HEK293T (cell line): Measurements from ENCODE around the gene CCNI.

ENCODE experiments used
- CTCF ChIA-PET: fragments of 350-600 bp; formaldehyde crosslinking; extraction: SDS; loops from one replicate; lab custom pipeline; 2021; ENCODE audit warnings: antibody characterized with exemption, inconsistent platforms; lab: Yijun Ruan, JAX
- POLR2A ChIA-PET: fragments of 350-600 bp; formaldehyde crosslinking; extraction: SDS; loops from one replicate; lab custom pipeline; 2020; ENCODE audit warnings: antibody characterized with exemption, inconsistent platforms; lab: Yijun Ruan, JAX
- DNase-seq: peaks from one replicate; pipeline ENCODE4 v3.0.0; 2012; ENCODE audit warnings: mixed read lengths; ENCODE audit errors: extremely low spot score
- ARNT ChIP-seq: fragments of 450-650 bp; IDR thresholded peaks from 2 replicates; pipeline ENCODE4 v1.6.1; 2017; ENCODE audit warnings: mild to moderate bottlenecking
- BHLHE40 ChIP-seq: fragments of 450-650 bp; IDR thresholded peaks from 2 replicates; pipeline ENCODE4 v1.6.1; 2016; ENCODE audit warnings: mild to moderate bottlenecking, moderate library complexity, borderline replicate concordance
- CTBP1 ChIP-seq: fragments of 450-650 bp; IDR thresholded peaks from 2 replicates; pipeline ENCODE4 v1.6.1; 2016; ENCODE audit warnings: borderline replicate concordance
- ELF4 ChIP-seq: fragments of 450-650 bp; IDR thresholded peaks from 2 replicates; pipeline ENCODE4 v1.6.1; 2017; ENCODE audit warnings: antibody characterized with exemption
- FOXA1 ChIP-seq: fragments of 450-650 bp; IDR thresholded peaks from 2 replicates; pipeline ENCODE4 v1.6.1; 2016; ENCODE audit warnings: mild to moderate bottlenecking
- FOXK2 ChIP-seq: fragments of 450-650 bp; IDR thresholded peaks from 2 replicates; pipeline ENCODE4 v1.6.1; 2016; ENCODE audit warnings: mild to moderate bottlenecking
- FOXM1 ChIP-seq: fragments of 450-650 bp; IDR thresholded peaks from 2 replicates; pipeline ENCODE4 v1.6.1; 2017; ENCODE audit warnings: mild to moderate bottlenecking, borderline replicate concordance
- HDGF ChIP-seq: fragments of 450-650 bp; IDR thresholded peaks from 2 replicates; pipeline ENCODE4 v1.6.1; 2017; ENCODE audit warnings: antibody characterized with exemption, borderline replicate concordance
- L3MBTL2 ChIP-seq: fragments of 450-650 bp; conservative IDR thresholded peaks from 2 replicates; pipeline ENCODE4 v1.6.1; 2016; ENCODE audit warnings: mild to moderate bottlenecking
- LEF1 ChIP-seq: fragments of 450-650 bp; IDR thresholded peaks from 2 replicates; pipeline ENCODE4 v1.6.1; 2017; ENCODE audit warnings: mild to moderate bottlenecking, borderline replicate concordance
- NFRKB ChIP-seq: fragments of 450-650 bp; IDR thresholded peaks from 2 replicates; pipeline ENCODE4 v1.6.1; 2016; ENCODE audit warnings: mild to moderate bottlenecking, moderate library complexity
- SP1 ChIP-seq: fragments of 450-650 bp; IDR thresholded peaks from 2 replicates; pipeline ENCODE4 v1.6.1; 2017
- SUZ12 ChIP-seq: fragments of 450-650 bp; IDR thresholded peaks from 2 replicates; pipeline ENCODE4 v1.6.1; 2016; ENCODE audit warnings: mild to moderate bottlenecking
- TARDBP ChIP-seq: fragments of 450-650 bp; IDR thresholded peaks from 2 replicates; pipeline ENCODE4 v1.6.1; 2016
- ZNF384 ChIP-seq: fragments of 450-650 bp; IDR thresholded peaks from 2 replicates; pipeline ENCODE4 v1.6.1; 2016
- TF ChIP-seq, protein P1 (sequence below): fragments of 450-650 bp; IDR thresholded peaks from 2 replicates; pipeline ENCODE4 v1.6.1; 2016

Gene CCNI

DNA sequence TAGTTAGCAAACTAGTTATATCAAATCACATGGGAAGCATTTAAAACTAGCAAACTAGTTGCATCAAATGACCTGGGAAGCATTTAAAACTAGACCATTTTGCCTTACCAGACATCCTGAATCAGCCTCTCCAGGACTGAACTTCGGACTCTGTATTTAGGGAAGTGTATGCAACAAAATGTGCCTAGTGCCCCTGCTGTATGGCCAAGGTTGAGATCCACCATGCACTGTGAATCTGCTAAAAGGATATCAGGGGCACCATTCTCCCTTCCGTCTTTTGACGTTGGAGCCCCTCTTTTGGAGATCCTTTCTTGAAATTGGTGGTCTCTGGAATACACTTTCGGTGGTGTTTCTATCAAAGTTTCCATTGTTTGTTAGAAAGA is 49.5 kb downstream of the CCNI start:
- ChIA-PET CTCF (no interaction called here), POLR2A (no interaction called here)
- DNase-seq: no peak
- TF ChIP-seq HDGF: no peak
- TF ChIP-seq L3MBTL2: no peak
- no peak for TF ChIP-seq SP1
- TF ChIP-seq, protein P1, sequence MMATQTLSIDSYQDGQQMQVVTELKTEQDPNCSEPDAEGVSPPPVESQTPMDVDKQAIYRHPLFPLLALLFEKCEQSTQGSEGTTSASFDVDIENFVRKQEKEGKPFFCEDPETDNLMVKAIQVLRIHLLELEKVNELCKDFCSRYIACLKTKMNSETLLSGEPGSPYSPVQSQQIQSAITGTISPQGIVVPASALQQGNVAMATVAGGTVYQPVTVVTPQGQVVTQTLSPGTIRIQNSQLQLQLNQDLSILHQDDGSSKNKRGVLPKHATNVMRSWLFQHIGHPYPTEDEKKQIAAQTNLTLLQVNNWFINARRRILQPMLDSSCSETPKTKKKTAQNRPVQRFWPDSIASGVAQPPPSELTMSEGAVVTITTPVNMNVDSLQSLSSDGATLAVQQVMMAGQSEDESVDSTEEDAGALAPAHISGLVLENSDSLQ: no peak
- TF ChIP-seq ZNF384: no peak
- no peak for TF ChIP-seq FOXK2
- no peak for TF ChIP-seq ARNT
- TF ChIP-seq CTBP1: no peak
- TF ChIP-seq BHLHE40: no peak
- TF ChIP-seq FOXA1: no peak
- TF ChIP-seq ELF4: no peak
- TF ChIP-seq TARDBP: no peak
- no peak for TF ChIP-seq FOXM1

DNA sequence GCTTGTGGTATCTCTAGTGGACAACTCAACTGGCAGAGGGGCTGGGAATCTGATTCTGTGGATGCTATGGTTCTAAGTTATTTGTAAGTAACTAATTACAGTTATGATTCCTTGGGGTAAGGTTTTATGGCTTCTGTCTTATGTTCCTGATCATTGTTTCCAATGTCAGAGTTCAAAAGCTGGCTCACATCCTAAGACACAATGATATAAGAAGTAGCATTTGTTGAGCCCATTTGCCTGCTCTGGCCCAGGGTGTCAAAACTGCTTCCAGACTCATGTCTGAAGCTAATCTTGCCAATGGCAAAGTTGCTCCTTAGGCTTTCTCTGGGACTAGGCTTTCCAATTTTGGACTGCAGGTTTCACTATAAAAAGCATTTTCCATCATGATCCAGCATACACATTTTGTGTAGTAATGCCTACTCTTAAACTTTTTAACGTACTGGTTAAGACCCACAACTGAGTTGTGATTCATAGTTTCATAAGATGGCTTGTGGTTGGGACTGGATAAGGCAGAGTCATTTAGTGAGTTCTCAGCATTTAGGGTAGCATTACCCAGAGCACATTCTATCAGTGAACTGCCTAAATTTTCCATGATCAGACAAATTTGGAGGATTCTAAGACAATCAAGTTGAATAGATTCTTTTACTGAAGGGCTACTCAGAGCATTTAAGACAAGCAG is 50.0 kb downstream of the CCNI start:
- ChIA-PET POLR2A (no interaction called here), CTCF (no interaction called here)
- TF ChIP-seq CTBP1 (no peak), ARNT (no peak), HDGF (no peak), TARDBP (no peak), NFRKB (no peak), SP1 (no peak), SUZ12 (no peak)
- TF ChIP-seq, protein P1: no peak
- DNase-seq: no peak

DNA sequence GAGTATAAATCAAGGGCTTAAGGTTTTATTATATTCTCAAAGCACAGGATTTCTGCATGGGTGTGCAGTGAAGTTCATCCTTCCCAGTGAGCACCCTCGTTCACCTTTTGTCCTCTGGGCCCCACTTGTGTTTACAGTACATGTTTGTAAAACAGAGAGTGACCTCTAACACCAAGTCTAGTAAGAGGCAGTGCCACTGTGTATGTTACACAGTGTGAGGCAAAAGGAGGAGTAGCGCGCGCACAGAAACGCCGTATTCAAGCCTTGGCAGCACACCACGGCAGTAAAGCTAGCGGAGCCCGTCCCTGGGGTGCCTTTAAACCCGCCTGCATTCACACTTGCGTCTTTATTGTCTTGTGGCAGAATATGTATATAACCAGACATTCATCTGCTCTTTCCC is 51.9 kb downstream of the CCNI start:
- ChIA-PET POLR2A (no interaction called here), CTCF (no interaction called here)
- DNase-seq: no peak
- TF ChIP-seq HDGF (no peak), FOXM1 (no peak), NFRKB (no peak), FOXK2 (no peak), TARDBP (no peak), CTBP1 (no peak), SP1 (no peak)

DNA sequence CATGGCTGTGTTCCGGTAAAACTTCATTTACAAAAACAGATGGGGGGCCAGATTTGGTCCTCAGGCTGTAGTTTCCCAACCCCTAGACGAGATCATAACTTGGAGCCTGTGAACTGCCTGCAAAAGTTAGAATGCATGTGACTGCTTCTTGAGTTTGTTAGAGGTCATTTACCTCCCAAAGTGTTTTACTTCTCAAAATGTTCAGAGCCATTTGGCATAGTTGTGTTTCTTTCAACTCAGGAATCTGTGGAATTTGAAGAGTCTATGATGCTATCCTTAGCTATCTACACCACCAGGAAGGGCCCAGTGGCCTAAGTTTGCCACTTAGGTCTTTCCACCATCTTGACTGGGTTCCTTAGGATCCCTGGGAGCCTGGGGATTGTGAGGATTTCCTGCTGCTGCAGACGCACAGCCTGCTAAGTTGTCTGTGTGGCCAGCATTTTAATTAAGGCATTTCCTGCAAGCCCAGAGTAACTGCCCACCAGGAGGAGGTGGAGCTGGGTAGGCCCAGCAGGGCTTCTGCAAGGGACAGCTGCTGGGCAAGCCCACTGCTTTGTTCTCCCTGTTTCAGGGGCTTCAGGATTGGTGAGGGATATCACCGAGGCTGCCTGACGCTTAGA is 53.1 kb downstream of the CCNI start:
- TF ChIP-seq ARNT: no peak
- TF ChIP-seq NFRKB: no peak
- TF ChIP-seq TARDBP: no peak
- TF ChIP-seq HDGF: no peak
- no peak for TF ChIP-seq SUZ12
- TF ChIP-seq FOXK2: no peak
- ChIA-PET POLR2A (no interaction called here), CTCF (no interaction called here)
- no peak for DNase-seq

DNA sequence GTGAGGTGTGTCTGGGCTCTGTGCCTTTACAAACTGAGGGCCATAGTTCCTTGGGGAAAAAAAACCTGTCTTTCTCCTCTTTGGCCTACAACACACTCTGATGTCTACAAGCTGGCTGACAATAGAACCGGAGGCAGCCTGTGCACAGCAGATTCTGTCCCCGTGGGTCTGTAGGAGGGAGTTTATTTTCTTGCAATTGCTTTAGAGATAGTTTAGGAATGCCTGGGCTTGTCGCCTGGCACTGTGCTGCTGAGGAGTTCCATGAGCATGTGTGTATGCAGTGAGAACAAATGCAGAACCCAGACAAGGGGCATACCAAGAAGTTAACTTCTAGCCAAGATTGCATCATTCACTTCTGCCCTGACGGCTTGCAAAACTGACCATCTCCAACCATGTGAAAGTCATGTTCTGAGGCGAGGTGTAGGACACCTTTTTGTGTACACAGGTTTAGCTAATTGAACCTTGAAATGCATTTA is 54.1 kb downstream of the CCNI start:
- no peak for DNase-seq
- TF ChIP-seq TARDBP (no peak), FOXA1 (no peak), CTBP1 (no peak), ELF4 (no peak), BHLHE40 (no peak), ARNT (no peak), SP1 (no peak), ZNF384 (no peak)
- ChIA-PET CTCF (no interaction called here), POLR2A (no interaction called here)

DNA sequence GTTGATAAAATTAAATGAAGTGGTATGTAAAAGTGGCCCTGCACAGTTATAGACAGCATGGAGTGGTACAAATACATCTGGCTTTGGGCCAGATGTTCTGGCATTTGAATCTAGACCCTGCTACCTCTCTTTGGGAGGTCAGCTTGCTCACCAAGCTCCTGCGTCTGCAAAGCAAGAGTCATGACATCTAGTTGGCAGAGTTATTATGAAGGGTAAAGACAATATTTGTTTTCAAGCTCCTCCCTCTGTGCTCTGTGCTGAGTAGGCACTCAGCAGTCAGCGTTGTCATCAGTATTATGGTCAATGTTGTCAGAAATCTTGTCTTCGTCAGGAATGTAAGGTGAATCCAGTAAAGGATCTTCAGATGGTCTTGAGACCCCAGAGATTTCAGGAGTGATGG is 55.8 kb downstream of the CCNI start:
- POLR2A ChIA-PET: interaction anchor here (0.6 kb wide), 1 partner anchor 139 kb away, joined by 3 read pairs; no protein-coding TSS in a partner anchor
- TF ChIP-seq SP1: no peak
- TF ChIP-seq FOXA1: no peak
- TF ChIP-seq, protein P1: no peak
- no peak for TF ChIP-seq ARNT
- no peak for TF ChIP-seq HDGF
- TF ChIP-seq FOXM1: no peak
- no peak for TF ChIP-seq L3MBTL2
- no peak for TF ChIP-seq SUZ12
- TF ChIP-seq FOXK2: no peak
- no peak for TF ChIP-seq BHLHE40
- TF ChIP-seq ELF4: no peak
- no peak for TF ChIP-seq CTBP1
- no peak for TF ChIP-seq NFRKB
- no peak for TF ChIP-seq LEF1
- TF ChIP-seq ZNF384: no peak
- TF ChIP-seq TARDBP: no peak
- no peak for DNase-seq
- CTCF ChIA-PET: no interaction called here

DNA sequence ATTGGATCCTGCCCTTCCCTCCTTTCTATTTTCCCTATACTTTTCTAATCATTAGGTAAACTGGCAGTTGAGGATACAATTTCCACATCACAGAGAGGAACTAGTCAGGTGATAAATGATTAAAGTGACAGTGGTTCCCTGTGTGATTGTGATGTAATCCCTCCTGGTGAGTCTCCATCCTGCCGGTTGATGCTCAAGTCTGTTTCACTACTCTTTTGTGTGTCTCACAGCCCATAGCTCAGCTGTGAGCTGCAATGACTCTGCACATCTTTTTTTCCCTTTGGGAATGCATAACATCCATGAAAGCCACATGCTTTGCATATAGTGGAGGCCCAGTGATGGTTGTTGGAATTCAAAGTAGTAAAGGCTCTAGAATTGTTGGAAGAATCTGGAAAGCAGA is 60.4 kb downstream of the CCNI start:
- POLR2A ChIA-PET: no interaction called here
- CTCF ChIA-PET: no interaction called here
- TF ChIP-seq FOXA1 (no peak), BHLHE40 (no peak), NFRKB (no peak), FOXK2 (no peak), TARDBP (no peak), ZNF384 (no peak), SUZ12 (no peak), FOXM1 (no peak), HDGF (no peak), LEF1 (no peak), ELF4 (no peak), L3MBTL2 (no peak), CTBP1 (no peak), SP1 (no peak), ARNT (no peak)
- TF ChIP-seq, protein P1: no peak
- no peak for DNase-seq
